Gastroesophageal sphincter (tissue), 3 donors: Measurements from ENCODE around the gene ATP9B.

Experiments
- EP300 ChIP-seq: sonication (generic); formaldehyde crosslinking; IDR thresholded peaks from one replicate; pipeline ENCODE4 v1.6.1; 2017; ENCODE audit warnings: antibody characterized with exemption, mild to moderate bottlenecking
- POLR2A ChIP-seq, 2 donors: fragments of 450-650 bp; IDR thresholded peaks; one replicate each; pipeline ENCODE4 v1.6.1; 2017; ENCODE audit warnings: antibody characterized with exemption in 2 of 2, mild to moderate bottlenecking in 2 of 2, moderate library complexity in 1 of 2
- POLR2AphosphoS5 ChIP-seq: sonication (generic); formaldehyde crosslinking; IDR thresholded peaks from one replicate; pipeline ENCODE4 v1.6.1; 2017; ENCODE audit warnings: antibody characterized with exemption
- TF ChIP-seq, protein P1 (sequence below), 4 experiments: fragments of 200-600 bp in 2 of 4; fragments of 450-650 bp in 2 of 4; sonication (generic) in 1 of 4; IDR thresholded peaks; one replicate each; pipeline ENCODE4 v1.5.1; 2017 to 2019; ENCODE audit warnings: antibody characterized with exemption in 4 of 4, mild to moderate bottlenecking in 2 of 4, moderate library complexity in 2 of 4

DNA sequence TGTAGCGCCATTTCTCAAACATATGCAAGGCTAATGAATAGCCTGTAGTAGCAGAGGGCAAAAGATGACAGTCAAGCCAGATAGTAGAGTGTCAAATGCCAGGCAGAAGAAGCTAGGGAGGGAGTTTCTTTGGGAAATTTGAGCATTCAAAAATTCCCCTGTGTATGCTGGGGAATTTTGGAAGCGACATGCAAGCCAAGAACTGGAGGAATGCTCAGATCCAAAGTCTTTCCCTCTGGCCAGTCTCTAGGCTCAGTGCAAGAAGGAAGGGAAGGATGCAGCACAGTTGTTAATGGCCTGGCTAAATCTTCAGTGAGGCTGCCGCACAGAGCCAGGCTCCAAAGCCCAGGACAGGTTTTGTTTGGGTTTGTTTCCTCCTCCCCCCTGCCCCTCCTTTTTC lies 59.9 kb downstream of the ATP9B start:
- TF ChIP-seq, protein P1, sequence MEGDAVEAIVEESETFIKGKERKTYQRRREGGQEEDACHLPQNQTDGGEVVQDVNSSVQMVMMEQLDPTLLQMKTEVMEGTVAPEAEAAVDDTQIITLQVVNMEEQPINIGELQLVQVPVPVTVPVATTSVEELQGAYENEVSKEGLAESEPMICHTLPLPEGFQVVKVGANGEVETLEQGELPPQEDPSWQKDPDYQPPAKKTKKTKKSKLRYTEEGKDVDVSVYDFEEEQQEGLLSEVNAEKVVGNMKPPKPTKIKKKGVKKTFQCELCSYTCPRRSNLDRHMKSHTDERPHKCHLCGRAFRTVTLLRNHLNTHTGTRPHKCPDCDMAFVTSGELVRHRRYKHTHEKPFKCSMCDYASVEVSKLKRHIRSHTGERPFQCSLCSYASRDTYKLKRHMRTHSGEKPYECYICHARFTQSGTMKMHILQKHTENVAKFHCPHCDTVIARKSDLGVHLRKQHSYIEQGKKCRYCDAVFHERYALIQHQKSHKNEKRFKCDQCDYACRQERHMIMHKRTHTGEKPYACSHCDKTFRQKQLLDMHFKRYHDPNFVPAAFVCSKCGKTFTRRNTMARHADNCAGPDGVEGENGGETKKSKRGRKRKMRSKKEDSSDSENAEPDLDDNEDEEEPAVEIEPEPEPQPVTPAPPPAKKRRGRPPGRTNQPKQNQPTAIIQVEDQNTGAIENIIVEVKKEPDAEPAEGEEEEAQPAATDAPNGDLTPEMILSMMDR (IDR thresholded peaks at IDR 0.05): no peak
- TF ChIP-seq EP300: no peak
- TF ChIP-seq POLR2AphosphoS5: no peak
- no peak for TF ChIP-seq POLR2A (IDR thresholded peaks at IDR 0.05)
